NK-92 (cell line): ENCODE measurements around the gene MYO3B.
"Not testable (repeated sequence)": the region's sequence is repeated elsewhere in the genome, so short reads cannot be mapped to it uniquely, and the experiment has no call there.

Source experiments
- DNase-seq: peaks from one replicate; lab custom pipeline; 2025; ENCODE audit not compliant: unreplicated experiment; lab: John Stamatoyannopoulos, UW

Gene MYO3B

GRCh38 chr2:170401187-170401586, 223.2 kb downstream of the MYO3B start:
- DNase-seq, result no peak

- no peak for DNase-seq
These were observed 226.9 kb downstream of the MYO3B start for GRCh38 chr2:170404846-170405245.

- no peak for DNase-seq
These were observed 227.4 kb downstream of the MYO3B start for GRCh38 chr2:170405326-170405725.

GRCh38 chr2:170408461-170409163, 230.7 kb downstream of the MYO3B start:
- DNase-seq, result no peak

- DNase-seq, result no peak
These were observed 231.2 kb downstream of the MYO3B start for GRCh38 chr2:170409164-170409535.

GRCh38 chr2:170411660-170412059, 233.7 kb downstream of the MYO3B start:
- DNase-seq, result no peak

GRCh38 chr2:170420961-170421687, 243.2 kb downstream of the MYO3B start:
- DNase-seq, result no peak

- no peak for DNase-seq
These were observed 246.0 kb downstream of the MYO3B start for GRCh38 chr2:170423919-170424318.

- no peak for DNase-seq
These were observed 247.4 kb downstream of the MYO3B start for GRCh38 chr2:170425281-170425751.

- DNase-seq, result no peak
These were observed 250.9 kb downstream of the MYO3B start for GRCh38 chr2:170428868-170429267.

GRCh38 chr2:170432823-170433222, 254.9 kb downstream of the MYO3B start:
- no peak for DNase-seq

- no peak for DNase-seq
These were observed 255.5 kb downstream of the MYO3B start for GRCh38 chr2:170433448-170433847.

GRCh38 chr2:170434396-170434795, 256.4 kb downstream of the MYO3B start:
- DNase-seq, result not testable (repeated sequence)

GRCh38 chr2:170434900-170435621, 257.1 kb downstream of the MYO3B start:
- DNase-seq, result no peak

GRCh38 chr2:170436077-170436943, 258.4 kb downstream of the MYO3B start:
- DNase-seq, result no peak

- DNase-seq, result no peak
These were observed 268.1 kb downstream of the MYO3B start for GRCh38 chr2:170446078-170446477.

GRCh38 chr2:170449034-170449433, 271.1 kb downstream of the MYO3B start:
- no peak for DNase-seq

GRCh38 chr2:170454471-170455372, 276.8 kb downstream of the MYO3B start:
- no peak for DNase-seq

GRCh38 chr2:170455617-170456426, 277.9 kb downstream of the MYO3B start:
- no peak for DNase-seq
